HEK293 (cell line): ENCODE results near the gene LRRC23.
A peak's percentile ranks its signal among the peaks of the same experiment; 100 is the strongest.

ENCODE experiments used
- CTCF ChIA-PET: fragments of 350-600 bp; formaldehyde crosslinking; extraction: SDS; loops from one replicate; lab custom pipeline; 2021; ENCODE audit warnings: antibody characterized with exemption; lab: Yijun Ruan, JAX
- POLR2A ChIA-PET: fragments of 300-600 bp; formaldehyde crosslinking; extraction: SDS; loops from one replicate; lab custom pipeline; 2020; ENCODE audit warnings: antibody characterized with exemption, inconsistent platforms; lab: Yijun Ruan, JAX
- H3K27ac ChIP-seq: fragments of 200-500 bp; sonication (Bioruptor generic); 2 replicates; pipeline ENCODE4 v1.5.1; 2014; ENCODE audit warnings: low read depth, low read length, control low read depth, inconsistent platforms; ENCODE audit errors: extremely low read depth
- H3K36me3 ChIP-seq, 2 experiments: fragments of 200-500 bp in 1 of 2; sonication (Bioruptor generic) in 1 of 2; 1 replicate in 1 of 2; 2 replicates in 1 of 2; pipeline ENCODE4 v1.5.1; 2014 to 2017; ENCODE audit warnings: inconsistent platforms in 2 of 2, low read length in 2 of 2; ENCODE audit not compliant: control insufficient read depth in 2 of 2, insufficient read depth in 1 of 2
- H3K4me1 ChIP-seq: fragments of 200-500 bp; sonication (Bioruptor generic); 2 replicates; pipeline ENCODE4 v1.5.1; 2014; ENCODE audit warnings: mild to moderate bottlenecking, low read length, inconsistent platforms; ENCODE audit not compliant: control insufficient read depth, insufficient read depth
- H3K4me3 ChIP-seq: 2 replicates; pipeline ENCODE4 v1.5.1; 2011; ENCODE audit warnings: low read depth, mild to moderate bottlenecking, control low read depth, low read length, moderate library complexity
- H3K9me3 ChIP-seq: fragments of 200-500 bp; sonication (Bioruptor generic); 2 replicates; pipeline ENCODE4 v1.5.1; 2014; ENCODE audit warnings: low read depth, low read length, inconsistent platforms; ENCODE audit not compliant: control insufficient read depth, insufficient read depth
- HIC1 ChIP-seq: fragments of 450-650 bp; formaldehyde crosslinking; IDR thresholded peaks from 2 replicates; pipeline ENCODE4 v1.5.1; 2016; ENCODE audit warnings: missing biosample characterization, missing genetic modification characterization
- HOXD13 ChIP-seq: sonication (generic); formaldehyde crosslinking; IDR thresholded peaks from 2 replicates; pipeline ENCODE4 v1.8.0; 2022; ENCODE audit warnings: missing genetic modification reagents, borderline replicate concordance
- PRDM1 ChIP-seq: fragments of 450-650 bp; formaldehyde crosslinking; IDR thresholded peaks from 2 replicates; pipeline ENCODE4; 2016; ENCODE audit warnings: missing biosample characterization, missing genetic modification characterization
- PRDM2 ChIP-seq: fragments of 450-650 bp; formaldehyde crosslinking; IDR thresholded peaks from 2 replicates; pipeline ENCODE4 v1.5.1; 2016; ENCODE audit warnings: missing biosample characterization, missing genetic modification characterization, borderline replicate concordance
- RBAK ChIP-seq: fragments of 450-650 bp; formaldehyde crosslinking; IDR thresholded peaks from 2 replicates; pipeline ENCODE4 v1.5.1; 2016; ENCODE audit warnings: missing biosample characterization, missing genetic modification characterization
- SP7 ChIP-seq: fragments of 450-650 bp; formaldehyde crosslinking; IDR thresholded peaks from 2 replicates; pipeline ENCODE4 v1.5.1; 2016; ENCODE audit warnings: missing biosample characterization, missing genetic modification characterization
- ZBTB44 ChIP-seq: fragments of 450-650 bp; IDR thresholded peaks from 2 replicates; pipeline ENCODE4 v1.5.1; 2018; ENCODE audit warnings: missing biosample characterization, mild to moderate bottlenecking, missing genetic modification characterization
- ZFP41 ChIP-seq: fragments of 450-650 bp; formaldehyde crosslinking; IDR thresholded peaks from 2 replicates; pipeline ENCODE4 v1.5.1; 2016; ENCODE audit warnings: missing biosample characterization, missing genetic modification characterization, borderline replicate concordance
- ZNF10 ChIP-seq: fragments of 450-650 bp; formaldehyde crosslinking; IDR thresholded peaks from 2 replicates; pipeline ENCODE4 v1.5.1; 2017; ENCODE audit warnings: missing biosample characterization, missing genetic modification characterization
- ZNF26 ChIP-seq: fragments of 450-650 bp; formaldehyde crosslinking; IDR thresholded peaks from 2 replicates; pipeline ENCODE4 v1.5.1; 2016; ENCODE audit warnings: missing biosample characterization, missing genetic modification characterization
- ZNF266 ChIP-seq: fragments of 450-650 bp; formaldehyde crosslinking; IDR thresholded peaks from 2 replicates; pipeline ENCODE4 v1.5.1; 2016; ENCODE audit warnings: missing biosample characterization, missing genetic modification characterization, low read depth
- ZNF292 ChIP-seq: fragments of 450-650 bp; formaldehyde crosslinking; IDR thresholded peaks from 2 replicates; pipeline ENCODE4 v1.5.1; 2016; ENCODE audit warnings: low read depth, missing biosample characterization, missing genetic modification characterization, borderline replicate concordance
- ZNF354C ChIP-seq: fragments of 450-650 bp; formaldehyde crosslinking; IDR thresholded peaks from 2 replicates; pipeline ENCODE4 v1.5.1; 2016; ENCODE audit warnings: missing biosample characterization, missing genetic modification characterization, low read depth, borderline replicate concordance
- ZNF366 ChIP-seq: fragments of 450-650 bp; formaldehyde crosslinking; conservative IDR thresholded peaks from 2 replicates; pipeline ENCODE4 v1.5.1; 2016; ENCODE audit warnings: missing biosample characterization, missing genetic modification characterization
- ZNF449 ChIP-seq: fragments of 450-650 bp; formaldehyde crosslinking; IDR thresholded peaks from 2 replicates; pipeline ENCODE4 v1.5.1; 2017; ENCODE audit warnings: missing biosample characterization, mild to moderate bottlenecking, missing genetic modification characterization, moderate library complexity
- ZNF600 ChIP-seq: fragments of 450-650 bp; formaldehyde crosslinking; IDR thresholded peaks from 2 replicates; pipeline ENCODE4 v1.5.1; 2016; ENCODE audit warnings: missing biosample characterization, missing genetic modification characterization
- ZNF692 ChIP-seq: fragments of 450-650 bp; formaldehyde crosslinking; IDR thresholded peaks from 2 replicates; pipeline ENCODE4 v1.5.1; 2016; ENCODE audit warnings: missing biosample characterization, missing genetic modification characterization
- ZNF747 ChIP-seq: fragments of 450-650 bp; formaldehyde crosslinking; IDR thresholded peaks from 2 replicates; pipeline ENCODE4 v1.5.1; 2016; ENCODE audit warnings: missing biosample characterization, missing genetic modification characterization
- ZNF777 ChIP-seq: fragments of 450-650 bp; formaldehyde crosslinking; IDR thresholded peaks from 2 replicates; pipeline ENCODE4 v1.5.1; 2017; ENCODE audit warnings: missing biosample characterization, missing genetic modification characterization, borderline replicate concordance
- ZNF837 ChIP-seq: fragments of 450-650 bp; formaldehyde crosslinking; IDR thresholded peaks from 2 replicates; pipeline ENCODE4 v1.5.1; 2016; ENCODE audit warnings: missing biosample characterization, missing genetic modification characterization

LRRC23 gene

GRCh38 chr12:6923851-6924250, 19.2 kb downstream of the LRRC23 start:
- Histone ChIP-seq H3K27ac (no peak overlapping the region), H3K4me1 (peaks cover 28% of the 10 kb centered on the region), H3K9me3 (no peaks in the 10 kb centered on the region), H3K4me3 (no peak overlapping the region), H3K36me3 (peaks cover 19 to 41% of the 10 kb centered on the region in 2 experiments)
- ChIA-PET POLR2A (interaction anchor here (0.9 to 6.2 kb wide), 5 partner anchors 14 to 57 kb away, joined by 3 to 99 read pairs (median 18); partner anchors contain the start of genes C12orf57, RNU7-1, SPSB2 and TPI1), CTCF (interaction anchor here (0.6 to 6.1 kb wide), 31 partner anchors 10 to 242 kb away, joined by 3 to 53 read pairs (median 5); partner anchors contain the start of genes C12orf57, CDCA3, ENO2 and P3H3)
- TF ChIP-seq RBAK (no peak), SP7 (no peak), ZNF837 (tag by site-specific recombination) (no peak), HOXD13 (CRISPR knock-in tag) (no peak), ZNF777 (tag by site-specific recombination) (no peak), ZNF10 (tag by site-specific recombination) (no peak)

GRCh38 chr12:6925239-6925539, 20.6 kb downstream of the LRRC23 start:
- Histone ChIP-seq H3K9me3 (no peaks in the 10 kb centered on the region), H3K4me1 (peaks cover 28% of the 10 kb centered on the region), H3K27ac (peak overlapping the region; percentile 80), H3K36me3 (peaks cover 14 to 39% of the 10 kb centered on the region in 2 experiments), H3K4me3 (no peak overlapping the region)
- ChIA-PET POLR2A (interaction anchor here (0.7 to 6.2 kb wide), 15 partner anchors 8 to 1011 kb away, joined by 3 to 99 read pairs (median 9); partner anchors contain the start of genes C12orf57, ENO2, RNU7-1 and SPSB2), CTCF (interaction anchor here (0.7 to 6.1 kb wide), 21 partner anchors 8 to 238 kb away, joined by 3 to 53 read pairs (median 8); partner anchors contain the start of genes C12orf57, LRRC23, MLF2 and RNU7-1)
- TF ChIP-seq ZNF366 (peak; percentile 34; the same call in 1 of the 2 replicates), ZNF354C (tag by site-specific recombination) (no peak), PRDM2 (tag by site-specific recombination) (no peak), ZNF692 (tag by site-specific recombination) (no peak), HIC1 (tag by site-specific recombination) (peak; percentile 73; the same call in 1 of the 2 replicates), ZBTB44 (no peak), ZNF747 (tag by site-specific recombination) (no peak), ZNF292 (no peak), ZNF26 (tag by site-specific recombination) (no peak), PRDM1 (peak; percentile 54; the same call in 1 of the 2 replicates), ZNF449 (tag by site-specific recombination) (no peak), ZFP41 (no peak), ZNF266 (tag by site-specific recombination) (no peak), ZNF600 (tag by site-specific recombination) (no peak)
